BLaER1 treated with 17β-estradiol and CSF1 and Interleukin-3, amounts not matched to agents 10 nM and 100 nM (cell line): Measurements from ENCODE around the gene STEEP1.

ENCODE experiments used
- H3K27ac ChIP-seq, 11 experiments: shearing (Covaris generic); formaldehyde crosslinking; 2 replicates each; pipeline ENCODE4 v1.8.1; 2022
- H3K27me3 ChIP-seq, 11 experiments: shearing (Covaris generic); formaldehyde crosslinking; 2 replicates each; pipeline ENCODE4 v1.8.1; 2022
- H3K36me3 ChIP-seq, 11 experiments: shearing (Covaris generic); formaldehyde crosslinking; 2 replicates each; pipeline ENCODE4 v1.8.1; 2022
- H3K4me1 ChIP-seq, 10 experiments: shearing (Covaris generic); formaldehyde crosslinking; 2 replicates each; pipeline ENCODE4 v1.8.1; 2022
- H3K4me2 ChIP-seq, 11 experiments: shearing (Covaris generic); formaldehyde crosslinking; 2 replicates each; pipeline ENCODE4 v1.8.1; 2022
- H3K4me3 ChIP-seq, 10 experiments: shearing (Covaris generic); formaldehyde crosslinking; 2 replicates each; pipeline ENCODE4 v1.8.1; 2022
- H3K9ac ChIP-seq, 11 experiments: shearing (Covaris generic); formaldehyde crosslinking; 2 replicates each; pipeline ENCODE4 v1.8.1; 2022
- H3K9me3 ChIP-seq, 11 experiments: shearing (Covaris generic); formaldehyde crosslinking; replicated peaks in 1 of 11; 2 replicates each; pipeline ENCODE4 v1.8.1; 2022
- H4K20me1 ChIP-seq, 11 experiments: shearing (Covaris generic); formaldehyde crosslinking; 2 replicates each; pipeline ENCODE4 v1.8.1; 2022
- Cebpa-rat ChIP-seq, 11 experiments: shearing (Covaris generic); IDR thresholded peaks; 2 replicates each; pipeline ENCODE4 v1.8.1; 2022

STEEP1 gene

GRCh38 chrX:119589810-119590209, 24.6 kb upstream of the STEEP1 start:
- Histone ChIP-seq H3K4me1 (no peaks in the 10 kb centered on the region), H3K4me3 (no peak overlapping the region), H4K20me1 (peaks cover 0 to 19% (median 0%) of the 10 kb centered on the region in 11 experiments; a peak in 5 of 22 replicates), H3K9ac (no peak overlapping the region), H3K27ac (no peak overlapping the region), H3K36me3 (peaks cover 19 to 72% (median 63%) of the 10 kb centered on the region in 11 experiments; a peak in 20 of 22 replicates), H3K4me2 (no peak overlapping the region), H3K27me3 (no peaks in the 10 kb centered on the region), H3K9me3 (no peaks in the 10 kb centered on the region)
- no peak for TF ChIP-seq Cebpa-rat (IDR thresholded peaks at IDR 0.05)

- no peak overlapping the region for H3K27ac ChIP-seq
- TF ChIP-seq Cebpa-rat (IDR thresholded peaks at IDR 0.05): no peak
- peaks cover 0 to 45% (median 13%) of the 10 kb centered on the region in 11 experiments; a peak in 11 of 22 replicates for H3K36me3 ChIP-seq
- H3K9ac ChIP-seq: 0 out of 22 replicates have a peak overlapping the region, but pooled peaks of 1 of the 11 experiments have one; percentile 5
- peaks cover 0 to 7% (median 0%) of the 10 kb centered on the region in 11 experiments; a peak in 4 of 22 replicates for H3K27me3 ChIP-seq
- no peaks in the 10 kb centered on the region for H3K9me3 ChIP-seq
- peak overlapping the region in 1 of 11 experiments; percentile 13; a peak in 1 of 22 replicates for H3K4me2 ChIP-seq
- peaks cover 0 to 27% (median 5%) of the 10 kb centered on the region in 11 experiments; a peak in 5 of 22 replicates for H4K20me1 ChIP-seq
- H3K4me3 ChIP-seq: no peak overlapping the region
- H3K4me1 ChIP-seq: peaks cover 0 to 13% (median 0%) of the 10 kb centered on the region in 10 experiments; a peak in 3 of 20 replicates
Observed at GRCh38 chrX:119583431-119584059, 18.3 kb upstream of the STEEP1 start.

- Histone ChIP-seq H3K4me1 (peaks cover 4 to 19% (median 11%) of the 10 kb centered on the region in 10 experiments; a peak in 19 of 20 replicates), H3K4me3 (no peak overlapping the region), H3K9me3 (peaks cover 0 to 8% (median 4%) of the 10 kb centered on the region in 11 experiments; a peak in 9 of 22 replicates), H4K20me1 (peaks cover 6 to 44% (median 10%) of the 10 kb centered on the region in 11 experiments; a peak in 17 of 22 replicates), H3K27me3 (peaks cover 0 to 7% (median 0%) of the 10 kb centered on the region in 11 experiments; a peak in 4 of 22 replicates), H3K27ac (no peak overlapping the region), H3K9ac (no peak overlapping the region), H3K36me3 (peaks cover 0 to 35% (median 10%) of the 10 kb centered on the region in 11 experiments; a peak in 11 of 22 replicates), H3K4me2 (no peak overlapping the region)
- TF ChIP-seq Cebpa-rat (IDR thresholded peaks at IDR 0.05): no peak
Observed at GRCh38 chrX:119579414-119579813, 14.2 kb upstream of the STEEP1 start.

- Histone ChIP-seq H3K36me3 (peaks cover 0 to 15% (median 4%) of the 10 kb centered on the region in 11 experiments; a peak in 8 of 22 replicates), H3K9ac (peak within 1 kb of the TSS; percentile 82 to 94 (median 88))
Observed at GRCh38 chrX:119574394-119575266, 9.4 kb upstream of the STEEP1 start, which contains the start of gene UBE2A. TSS of gene UBE2A (plus strand) at chrX:119574563. CDS start at chrX:119574712, 149 bp downstream.

DNA sequence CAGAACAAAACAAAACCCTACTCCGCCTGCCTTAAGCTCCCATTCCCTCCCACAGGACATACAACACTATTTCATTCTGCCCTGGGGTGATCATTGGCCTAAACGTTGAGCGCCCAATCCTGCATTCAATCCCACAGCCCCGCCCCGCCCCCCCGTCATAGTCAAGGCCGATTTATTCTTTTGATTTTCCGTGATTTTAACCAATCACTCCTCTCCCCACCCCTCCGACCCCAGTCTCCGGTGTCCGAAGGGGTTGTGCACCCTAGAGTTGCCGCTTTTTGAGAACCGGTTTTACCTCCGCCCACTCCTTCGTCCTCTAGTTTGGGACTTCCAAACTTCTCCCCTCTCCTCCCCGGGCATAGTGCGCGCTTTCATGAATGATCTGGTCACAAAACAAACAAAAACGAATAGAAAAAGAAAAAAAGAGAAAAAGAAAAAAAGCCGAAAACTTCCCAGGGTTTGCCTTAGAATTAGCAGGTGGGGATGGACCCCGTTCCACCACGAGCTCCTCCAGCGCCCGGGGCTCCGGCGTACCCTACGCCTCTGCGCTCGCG, 8.7 kb upstream of the STEEP1 start:
- H3K9me3 ChIP-seq: peaks cover 0 to 13% (median 7%) of the 10 kb centered on the region in 11 experiments; a peak in 9 of 22 replicates
- H3K4me3 ChIP-seq: peak overlapping the region; percentile 61 to 79 (median 71)
- peaks cover 0 to 15% (median 4%) of the 10 kb centered on the region in 11 experiments; a peak in 8 of 22 replicates for H3K36me3 ChIP-seq
- TF ChIP-seq Cebpa-rat (IDR thresholded peaks at IDR 0.05): no peak
- peak overlapping the region; percentile 82 to 94 (median 88) for H3K9ac ChIP-seq
- H3K27me3 ChIP-seq: no peaks in the 10 kb centered on the region
- H3K4me2 ChIP-seq: peak overlapping the region; percentile 54 to 78 (median 72)
- H4K20me1 ChIP-seq: peaks cover 0 to 28% (median 10%) of the 10 kb centered on the region in 11 experiments; a peak in 17 of 22 replicates
- H3K4me1 ChIP-seq: peaks cover 11 to 25% (median 18%) of the 10 kb centered on the region in 10 experiments
- peak overlapping the region in 10 of 11 experiments; percentile 48 to 88 (median 81); a peak in 17 of 22 replicates for H3K27ac ChIP-seq

More at GRCh38 chrX:119574394-119575266, 9.4 kb upstream of the STEEP1 start, which contains the start of gene UBE2A:
- peak within 1 kb of the TSS; percentile 77 to 88 (median 80) for H3K27ac ChIP-seq
- no peaks in the 10 kb centered on the region for H3K27me3 ChIP-seq
- H3K4me3 ChIP-seq: peak within 1 kb of the TSS; percentile 61 to 79 (median 71)
- peaks cover 0 to 13% (median 7%) of the 10 kb centered on the region in 11 experiments; a peak in 9 of 22 replicates for H3K9me3 ChIP-seq
- H4K20me1 ChIP-seq: peaks cover 0 to 28% (median 10%) of the 10 kb centered on the region in 11 experiments; a peak in 17 of 22 replicates
- peaks cover 11 to 25% (median 18%) of the 10 kb centered on the region in 10 experiments for H3K4me1 ChIP-seq
- no peak for TF ChIP-seq Cebpa-rat (IDR thresholded peaks at IDR 0.05)
- H3K4me2 ChIP-seq: peak within 1 kb of the TSS; percentile 70 to 89 (median 81)

- Histone ChIP-seq H3K27ac (peak overlapping the region in 4 of 11 experiments; percentile 5 to 88 (median 57); a peak in 1 of 22 replicates), H3K4me1 (peaks cover 11 to 25% (median 18%) of the 10 kb centered on the region in 10 experiments), H3K9ac (peak overlapping the region; percentile 82 to 94 (median 88); a peak in 18 of 22 replicates), H3K4me3 (peak overlapping the region; percentile 61 to 79 (median 71)), H3K27me3 (no peaks in the 10 kb centered on the region), H3K4me2 (peak overlapping the region; percentile 54 to 78 (median 72)), H3K36me3 (peaks cover 0 to 15% (median 4%) of the 10 kb centered on the region in 11 experiments; a peak in 8 of 22 replicates), H4K20me1 (peaks cover 0 to 28% (median 10%) of the 10 kb centered on the region in 11 experiments; a peak in 17 of 22 replicates), H3K9me3 (peaks cover 0 to 13% (median 7%) of the 10 kb centered on the region in 11 experiments; a peak in 9 of 22 replicates)
- TF ChIP-seq Cebpa-rat (IDR thresholded peaks at IDR 0.05): no peak
Observed at GRCh38 chrX:119573222-119573621, 8.0 kb upstream of the STEEP1 start.

DNA sequence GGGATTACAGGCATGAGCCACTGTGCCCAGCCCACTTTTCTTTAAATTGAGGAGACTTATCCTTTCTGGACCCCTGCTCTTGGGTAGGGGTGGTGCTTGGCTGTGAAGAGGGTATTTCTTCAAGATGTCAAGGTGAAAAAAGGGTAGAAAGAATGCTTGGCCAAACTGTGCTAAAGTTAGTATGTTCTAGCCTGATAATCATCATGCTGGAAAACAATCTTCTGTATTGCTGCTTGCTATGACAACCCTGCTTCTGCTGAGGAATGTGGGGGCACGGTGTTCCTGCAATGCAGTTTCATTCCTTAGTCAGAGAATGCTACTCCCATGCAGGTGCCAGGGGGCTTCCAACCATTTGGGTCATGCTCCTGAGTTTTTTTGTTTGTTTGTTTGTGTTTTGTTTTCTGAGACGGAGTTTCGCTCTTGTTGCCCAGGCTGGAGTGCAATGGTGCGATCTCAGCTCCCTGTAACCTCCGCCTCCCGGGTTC, 5.2 kb upstream of the STEEP1 start:
- Histone ChIP-seq H3K36me3 (no peaks in the 10 kb centered on the region), H3K27ac (no peak overlapping the region), H4K20me1 (peaks cover 0 to 8% (median 4%) of the 10 kb centered on the region in 11 experiments; a peak in 16 of 22 replicates), H3K9ac (no peak overlapping the region), H3K9me3 (peaks cover 0 to 13% (median 7%) of the 10 kb centered on the region in 11 experiments; a peak in 9 of 22 replicates), H3K27me3 (no peaks in the 10 kb centered on the region), H3K4me2 (no peak overlapping the region), H3K4me3 (no peak overlapping the region), H3K4me1 (peaks cover 6 to 10% (median 9%) of the 10 kb centered on the region in 10 experiments; a peak in 19 of 20 replicates)
- TF ChIP-seq Cebpa-rat (IDR thresholded peaks at IDR 0.05): no peak

GRCh38 chrX:119552508-119552907, 12.7 kb downstream of the STEEP1 start:
- H3K4me2 ChIP-seq: no peak overlapping the region
- no peaks in the 10 kb centered on the region; a peak in 1 of 20 replicates for H3K4me1 ChIP-seq
- TF ChIP-seq Cebpa-rat (IDR thresholded peaks at IDR 0.05): no peak

More at GRCh38 chrX:119552508-119552907, 12.7 kb downstream of the STEEP1 start:
- Histone ChIP-seq H4K20me1 (peaks cover 0 to 4% (median 0%) of the 10 kb centered on the region in 11 experiments; a peak in 5 of 22 replicates), H3K9ac (no peak overlapping the region), H3K27me3 (no peaks in the 10 kb centered on the region), H3K4me3 (no peak overlapping the region), H3K27ac (no peak overlapping the region), H3K9me3 (no peaks in the 10 kb centered on the region), H3K36me3 (peaks cover under 1 to 41% (median 27%) of the 10 kb centered on the region in 11 experiments; a peak in 16 of 22 replicates)
